Peyer's patch (tissue), 4 donors: ENCODE measurements around the gene BTAF1.

Experiments used
- POLR2A ChIP-seq, 2 donors: fragments of 450-650 bp; IDR thresholded peaks; one replicate each; pipeline ENCODE4 v1.5.1; 2017; ENCODE audit warnings: antibody characterized with exemption in 2 of 2, mild to moderate bottlenecking in 2 of 2, moderate library complexity in 2 of 2
- TF ChIP-seq, protein P1 (sequence below), 6 experiments: fragments of 450-650 bp in 4 of 6; fragments of 200-600 bp in 2 of 6; sonication (generic) in 1 of 6; IDR thresholded peaks; one replicate each; pipeline ENCODE4 v1.5.1; 2017 to 2019; ENCODE audit warnings: antibody characterized with exemption in 6 of 6, mild to moderate bottlenecking in 3 of 6, moderate library complexity in 1 of 6

DNA sequence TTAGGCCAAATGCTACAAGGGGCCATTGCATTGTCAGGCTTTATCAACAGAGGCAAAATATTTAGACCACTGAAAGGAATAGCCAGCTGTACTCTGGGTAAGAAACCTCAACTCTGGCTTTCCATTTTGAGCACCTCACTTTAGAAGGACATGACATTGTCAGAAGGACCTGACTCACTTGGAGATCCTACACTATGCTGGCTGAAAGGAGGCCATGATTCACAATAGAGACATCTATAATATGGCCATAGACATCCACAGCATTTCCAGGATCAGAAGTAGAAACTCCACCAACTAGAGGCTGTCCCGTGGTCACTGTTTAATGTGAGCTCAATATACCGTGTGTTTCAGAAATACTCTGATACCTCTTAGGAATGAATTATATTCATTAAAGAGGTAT lies 140.9 kb downstream of the BTAF1 start:
- TF ChIP-seq, protein P1, sequence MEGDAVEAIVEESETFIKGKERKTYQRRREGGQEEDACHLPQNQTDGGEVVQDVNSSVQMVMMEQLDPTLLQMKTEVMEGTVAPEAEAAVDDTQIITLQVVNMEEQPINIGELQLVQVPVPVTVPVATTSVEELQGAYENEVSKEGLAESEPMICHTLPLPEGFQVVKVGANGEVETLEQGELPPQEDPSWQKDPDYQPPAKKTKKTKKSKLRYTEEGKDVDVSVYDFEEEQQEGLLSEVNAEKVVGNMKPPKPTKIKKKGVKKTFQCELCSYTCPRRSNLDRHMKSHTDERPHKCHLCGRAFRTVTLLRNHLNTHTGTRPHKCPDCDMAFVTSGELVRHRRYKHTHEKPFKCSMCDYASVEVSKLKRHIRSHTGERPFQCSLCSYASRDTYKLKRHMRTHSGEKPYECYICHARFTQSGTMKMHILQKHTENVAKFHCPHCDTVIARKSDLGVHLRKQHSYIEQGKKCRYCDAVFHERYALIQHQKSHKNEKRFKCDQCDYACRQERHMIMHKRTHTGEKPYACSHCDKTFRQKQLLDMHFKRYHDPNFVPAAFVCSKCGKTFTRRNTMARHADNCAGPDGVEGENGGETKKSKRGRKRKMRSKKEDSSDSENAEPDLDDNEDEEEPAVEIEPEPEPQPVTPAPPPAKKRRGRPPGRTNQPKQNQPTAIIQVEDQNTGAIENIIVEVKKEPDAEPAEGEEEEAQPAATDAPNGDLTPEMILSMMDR (IDR thresholded peaks at IDR 0.05) = no peak
- no peak for TF ChIP-seq POLR2A (IDR thresholded peaks at IDR 0.05)
